Gastrocnemius medialis (tissue), 4 donors: Measurements from ENCODE around the gene KCNK3.

ENCODE experiments used
- CTCF ChIP-seq, 5 experiments: fragments of 450-650 bp in 3 of 5; fragments of 200-600 bp in 2 of 5; sonication (generic) in 2 of 5; IDR thresholded peaks in 4 of 5; conservative IDR thresholded peaks in 1 of 5; 1 replicate in 4 of 5; 2 replicates in 1 of 5; pipeline ENCODE4 v1.5.1; 2016 to 2019; ENCODE audit warnings: antibody characterized with exemption in 5 of 5, mild to moderate bottlenecking in 3 of 5, moderate library complexity in 3 of 5
- POLR2A ChIP-seq, 2 donors: fragments of 450-650 bp; IDR thresholded peaks; one replicate each; pipeline ENCODE4 v1.6.1; 2017; ENCODE audit warnings: antibody characterized with exemption in 2 of 2, mild to moderate bottlenecking in 2 of 2, moderate library complexity in 2 of 2

GRCh38 chr2:26702025-26702424 lies 9.5 kb downstream of the KCNK3 start:
- TF ChIP-seq CTCF (IDR thresholded peaks at IDR 0.05 in 4 of 5, conservative IDR thresholded peaks at IDR 0.05 in 1 of 5) (no peak), POLR2A (IDR thresholded peaks at IDR 0.05) (no peak)
